GM04503 (cell line): Measurements from ENCODE around the gene ASCL2.

Source experiments
- DNase-seq: peaks from one replicate; pipeline ENCODE4 v3.0.0-alpha.2; 2012; ENCODE audit warnings: low read depth

The ASCL2 gene

DNA sequence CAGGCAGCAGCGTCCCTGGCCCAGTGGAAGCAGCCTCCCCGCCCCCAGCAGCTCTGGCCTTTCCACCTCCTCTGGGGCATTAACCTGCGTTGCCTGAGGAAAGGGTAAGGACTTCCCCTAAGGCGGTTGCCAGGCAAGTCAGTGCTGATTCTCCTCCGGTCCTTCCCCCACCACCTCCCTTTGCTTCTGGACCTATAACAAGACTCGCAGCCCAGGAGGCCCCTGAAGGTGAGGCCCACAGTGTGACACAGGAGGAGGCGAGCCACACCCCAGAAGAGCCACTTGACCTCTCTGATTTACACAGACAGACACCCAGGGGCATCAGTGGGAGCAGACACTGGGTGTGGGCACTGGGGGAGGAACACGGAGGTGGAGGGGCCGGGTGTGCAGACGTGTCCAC lies 35.4 kb downstream of the ASCL2 start:
- no peak for DNase-seq

DNA sequence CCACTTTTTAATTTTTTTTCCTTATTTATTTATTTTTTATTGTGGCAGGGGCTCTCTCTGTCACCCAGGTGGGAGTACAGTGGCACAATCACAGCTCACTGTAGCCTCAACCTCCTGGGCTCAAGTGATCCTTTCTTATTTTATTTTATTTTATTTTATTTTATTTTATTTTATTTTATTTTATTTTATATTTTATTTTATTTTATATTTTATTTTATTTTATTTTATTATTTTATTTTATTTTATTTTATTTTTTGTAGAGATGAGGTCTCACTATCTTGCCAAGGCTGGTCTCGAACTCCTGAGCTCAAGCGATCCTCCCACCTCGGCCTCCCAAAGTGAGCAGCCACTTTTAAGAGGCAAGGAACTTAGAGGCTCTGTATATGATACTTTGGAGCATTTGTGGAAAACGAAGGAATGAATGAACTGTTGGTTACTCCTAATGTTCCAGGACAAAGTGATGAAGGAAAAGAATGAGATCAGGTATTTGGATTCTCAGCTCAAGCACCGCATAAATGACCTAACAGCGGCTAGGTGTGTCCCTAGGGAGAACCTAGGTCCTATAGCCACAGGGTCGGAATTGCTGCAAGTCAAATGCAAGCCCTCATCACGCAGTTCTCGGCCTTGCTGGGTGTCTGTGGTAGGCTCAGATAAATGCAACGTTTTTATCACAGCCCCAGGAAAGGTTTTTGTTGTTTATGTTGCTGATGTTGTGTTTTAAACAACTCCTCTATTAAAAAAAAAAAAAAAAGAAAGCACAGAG lies 36.5 kb downstream of the ASCL2 start:
- no peak for DNase-seq

DNA sequence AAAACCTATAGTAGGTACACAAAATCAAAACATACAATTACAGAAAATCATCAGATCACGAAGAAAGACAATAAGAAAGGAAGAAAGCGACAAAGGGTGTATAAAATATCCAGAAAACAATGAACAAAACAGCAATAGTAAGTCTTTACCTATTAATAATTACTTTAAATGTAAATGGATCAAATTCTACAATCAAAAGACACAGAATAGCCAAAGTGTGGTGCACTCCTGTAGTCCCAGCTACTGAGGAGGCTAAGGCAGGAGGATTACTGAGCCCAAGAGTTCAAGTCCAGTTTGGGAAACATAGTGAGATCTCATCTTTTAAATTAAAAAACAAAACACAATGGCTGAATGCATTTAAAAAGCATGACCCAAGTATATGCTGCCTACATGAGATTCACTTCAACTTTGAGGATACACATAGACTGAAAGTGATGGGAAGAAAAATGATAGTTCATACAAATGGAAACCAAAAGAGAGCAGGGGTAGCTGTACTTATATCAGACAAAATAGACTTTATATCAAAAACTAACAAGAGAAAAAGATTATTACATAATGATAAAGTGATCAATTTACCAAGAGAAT lies 40.6 kb downstream of the ASCL2 start:
- no peak for DNase-seq

DNA sequence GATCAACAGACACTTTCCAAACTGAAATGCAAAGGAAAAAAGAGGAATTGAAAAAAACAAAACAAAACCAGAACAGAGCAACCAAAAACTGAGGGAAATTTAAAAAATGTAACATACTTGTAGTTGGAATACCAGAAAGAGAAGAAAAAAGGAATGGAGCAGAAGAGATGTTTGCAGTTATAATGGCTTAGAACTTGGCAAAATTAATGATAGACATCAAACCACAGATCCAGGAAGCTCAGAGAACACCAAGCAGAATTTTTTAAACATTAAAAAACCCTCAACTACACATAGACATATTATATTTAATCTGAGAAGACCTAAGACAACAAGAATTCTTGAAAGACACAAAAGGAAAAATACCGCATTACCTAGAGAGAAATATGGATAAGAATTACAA lies 46.1 kb downstream of the ASCL2 start:
- DNase-seq = no peak

DNA sequence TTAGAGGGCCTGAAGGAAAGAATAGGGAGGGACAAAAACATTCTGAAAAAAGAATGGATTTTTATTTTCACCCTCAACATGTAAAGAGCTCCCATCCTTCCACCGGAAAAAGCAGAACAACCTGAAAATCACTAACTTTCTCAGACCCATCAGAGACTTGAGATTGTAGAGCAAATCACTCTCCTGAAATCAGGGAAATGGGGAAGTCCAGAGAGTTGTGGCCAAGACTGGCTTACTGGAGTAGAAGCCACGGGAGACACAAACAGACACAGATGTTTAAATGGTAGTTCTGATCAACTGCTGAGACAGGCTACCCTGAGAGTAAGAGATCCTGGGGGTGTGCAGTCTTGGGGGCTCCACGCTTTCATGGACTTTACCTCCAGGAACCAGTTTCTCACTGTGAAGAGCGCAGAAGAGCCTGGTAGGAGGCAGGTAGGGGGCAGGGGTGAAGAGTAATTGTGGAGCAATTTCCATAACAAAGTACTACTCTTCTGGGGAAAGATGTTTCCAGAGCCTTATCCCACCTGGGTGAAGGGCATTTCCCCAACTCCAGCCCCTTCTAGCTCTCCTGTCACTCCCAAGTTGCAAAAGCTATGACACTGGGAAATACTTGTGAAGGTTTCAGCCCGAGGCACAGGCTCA lies 47.1 kb downstream of the ASCL2 start:
- no peak for DNase-seq

DNA sequence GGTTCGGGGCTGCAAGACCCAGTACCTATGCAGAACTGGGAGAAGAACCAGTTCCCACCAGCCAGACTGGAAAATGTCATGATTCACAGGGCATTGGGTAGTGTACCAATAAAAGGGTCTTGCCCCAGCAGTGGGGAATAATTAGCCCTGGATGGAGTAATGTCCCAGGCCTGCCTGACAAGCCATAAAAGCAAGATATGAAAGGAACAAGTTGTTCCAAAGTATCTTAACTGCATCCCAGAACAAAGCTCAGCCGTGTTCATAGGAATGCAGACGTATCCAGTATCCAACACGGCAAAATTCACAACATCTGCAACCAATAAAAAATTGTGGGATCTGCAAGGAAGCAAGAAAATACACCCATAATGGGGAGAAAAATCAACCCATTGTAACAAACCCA lies 47.9 kb downstream of the ASCL2 start:
- no peak for DNase-seq

DNA sequence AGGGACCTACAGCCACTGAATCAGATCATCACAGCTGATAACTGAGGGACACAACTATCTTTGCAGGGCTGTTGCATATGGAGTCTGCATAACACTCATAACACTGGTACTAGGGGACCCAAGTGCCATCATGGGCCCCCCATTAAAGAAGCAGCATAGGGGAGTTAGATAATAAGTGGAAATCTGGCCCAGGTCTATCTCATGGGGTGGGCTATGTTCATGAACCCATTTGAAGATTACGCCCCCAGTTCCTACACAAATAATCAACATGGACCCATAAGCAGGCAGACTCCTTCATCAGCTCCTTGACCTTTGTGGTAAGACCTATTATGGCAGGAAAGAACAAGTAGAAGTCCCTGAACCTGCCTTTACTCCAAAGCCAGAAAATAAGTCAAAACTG lies 48.8 kb downstream of the ASCL2 start:
- no peak for DNase-seq

DNA sequence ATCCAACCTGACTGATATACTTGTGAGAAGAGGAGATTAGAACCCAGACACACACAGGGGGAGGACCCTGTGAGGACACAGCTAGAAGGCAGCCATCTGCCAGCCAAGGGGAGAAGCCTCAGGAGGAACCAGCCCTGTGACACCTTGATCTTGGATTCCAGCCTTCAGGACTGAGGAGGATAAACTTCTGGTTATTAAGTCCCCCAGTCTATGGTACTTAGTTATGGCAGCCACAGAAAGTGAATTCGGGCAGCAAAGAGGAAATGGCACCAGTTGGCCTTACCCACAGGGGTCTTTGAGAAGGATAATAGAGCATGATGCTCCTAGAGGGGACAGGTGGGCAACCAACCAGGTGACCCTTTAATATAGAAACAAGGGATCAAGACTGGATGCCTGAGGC lies 49.4 kb downstream of the ASCL2 start:
- DNase-seq = no peak

DNA sequence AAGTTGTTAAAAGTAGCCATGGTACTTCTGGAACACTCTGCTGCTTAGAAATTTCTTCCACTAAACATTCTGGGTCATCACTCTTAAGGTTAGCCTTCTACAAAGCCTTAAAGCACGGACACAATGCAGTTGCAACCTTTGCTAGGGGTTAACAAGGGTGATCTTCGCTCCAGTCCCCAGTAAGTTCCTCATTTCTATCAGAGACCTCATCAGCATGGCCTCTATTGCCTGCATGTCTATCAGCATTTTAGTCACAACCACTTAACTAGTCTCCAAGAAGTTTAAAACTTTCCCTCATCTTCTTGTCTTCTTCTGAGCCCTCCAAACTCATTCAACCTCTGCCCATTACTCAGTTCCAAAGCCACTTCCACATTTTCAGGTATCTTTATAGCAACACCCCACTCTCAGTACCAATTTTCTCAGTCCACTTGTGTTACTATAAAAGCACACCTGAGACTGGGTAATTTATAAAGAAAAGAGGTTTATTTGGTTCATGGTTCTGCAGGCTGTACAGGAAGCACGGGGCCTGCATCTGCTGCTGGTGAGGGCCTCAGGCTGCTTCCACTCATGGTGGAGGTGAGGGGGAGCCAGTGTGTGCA lies 50.1 kb downstream of the ASCL2 start:
- DNase-seq = no peak

DNA sequence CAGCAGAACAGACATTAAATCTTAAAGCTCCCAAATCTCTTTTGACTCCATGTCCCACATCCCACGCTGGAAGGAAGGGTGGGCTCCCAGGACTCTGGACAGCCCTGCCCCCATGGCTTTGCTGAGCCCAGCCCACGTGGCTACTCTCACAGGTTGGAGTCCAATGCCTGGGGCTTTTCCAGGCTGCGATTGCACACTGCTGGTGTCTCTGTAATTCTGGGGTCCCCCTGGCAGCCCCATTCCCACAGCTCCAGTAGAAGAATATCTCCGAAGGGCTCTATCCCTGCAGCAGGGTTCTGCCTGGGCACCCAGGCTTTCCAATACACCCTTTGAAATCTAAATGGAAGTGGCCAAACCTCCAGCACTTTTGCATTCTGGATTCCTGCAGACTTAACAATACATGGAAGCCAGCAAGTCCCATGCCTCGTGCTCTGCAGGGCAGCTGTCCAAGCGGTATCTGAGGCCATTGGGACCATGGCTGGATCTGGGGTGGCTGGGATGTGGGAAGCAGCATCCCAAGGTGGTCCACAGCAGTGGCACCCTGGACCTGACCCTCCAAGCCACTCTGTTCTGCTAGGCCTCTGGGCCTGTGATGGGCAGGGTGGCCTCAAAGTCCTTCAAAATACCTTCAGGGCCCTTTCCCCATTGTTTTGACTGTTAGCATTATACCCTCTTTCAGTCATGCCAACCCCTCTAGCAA lies 50.9 kb downstream of the ASCL2 start:
- DNase-seq = no peak
